CD4-positive, CD25-positive, alpha-beta regulatory T cell (primary cell): Measurements from ENCODE around the gene SEMA5B. TPM values are rescaled to one million over a fixed set of nuclear protein-coding genes. Genes with fewer than 3 reads are reported as not detected.

Source experiments
- ATAC-seq, 2 donors: fragments of 150-1000 bp; cut with Tn5 transposase; one replicate each; pipeline ENCODE4 v1.10.0; 2021; ENCODE audit warnings: low read depth in 2 of 2, moderate number of reproducible peaks in 2 of 2, moderate library complexity in 1 of 2
- DNase-seq, 3 donors: peaks; one replicate each; pipeline versions ENCODE4 v3.0.0 to v3.0.0-alpha.2; 2012 to 2022; ENCODE audit warnings: mixed read lengths in 1 of 3
- H3K27ac ChIP-seq: one replicate; pipeline ENCODE4 v1.7.0; 2013; ENCODE audit warnings: mild to moderate bottlenecking, low read length; ENCODE audit not compliant: insufficient read depth, poor library complexity, severe bottlenecking
- H3K27me3 ChIP-seq: one replicate; pipeline ENCODE4 v1.7.0; 2013; ENCODE audit warnings: low read length; ENCODE audit not compliant: control insufficient read depth, insufficient read depth
- H3K36me3 ChIP-seq: one replicate; pipeline ENCODE4 v1.7.0; 2013; ENCODE audit warnings: mild to moderate bottlenecking, low read length, moderate library complexity; ENCODE audit not compliant: control insufficient read depth, insufficient read depth
- H3K4me1 ChIP-seq: 2 replicates; pipeline ENCODE4 v1.7.0; 2013; ENCODE audit warnings: mild to moderate bottlenecking, low read length; ENCODE audit not compliant: insufficient read depth, control insufficient read depth, poor library complexity, severe bottlenecking
- H3K4me3 ChIP-seq: one replicate; pipeline ENCODE4 v1.7.0; 2013; ENCODE audit warnings: low read depth, mild to moderate bottlenecking, low read length, moderate library complexity
- H3K9me3 ChIP-seq, 2 experiments: 1 replicate in 1 of 2; 2 replicates in 1 of 2; pipeline ENCODE4 v1.7.0; 2013; ENCODE audit warnings: low read length in 2 of 2, mild to moderate bottlenecking in 1 of 2, moderate library complexity in 1 of 2; ENCODE audit not compliant: control insufficient read depth in 2 of 2
- H3K27ac Mint-ChIP-seq, 3 donors: one replicate each; pipeline ENCODE4 v1.8.0; 2020 to 2022; ENCODE audit warnings: mild to moderate bottlenecking in 3 of 3, mixed read lengths in 3 of 3, moderate library complexity in 2 of 3
- H3K27me3 Mint-ChIP-seq: one replicate; pipeline ENCODE4 v1.8.0; 2022; ENCODE audit warnings: mild to moderate bottlenecking, mixed read lengths
- H3K36me3 Mint-ChIP-seq: one replicate; pipeline ENCODE4 v1.8.0; 2020; ENCODE audit warnings: mixed read lengths
- H3K4me1 Mint-ChIP-seq, 4 donors: one replicate each; pipeline ENCODE4 v1.8.0; 2020 to 2022; ENCODE audit warnings: mixed read lengths in 4 of 4, mild to moderate bottlenecking in 1 of 4
- H3K4me3 Mint-ChIP-seq, 4 donors: one replicate each; pipeline ENCODE4 v1.8.0; 2020 to 2022; ENCODE audit warnings: mild to moderate bottlenecking in 4 of 4, mixed read lengths in 4 of 4, moderate library complexity in 3 of 4
- H3K9me3 Mint-ChIP-seq, 7 donors: one replicate each; pipeline ENCODE4 v1.8.0; 2020 to 2022; ENCODE audit warnings: mixed read lengths in 7 of 7, mild to moderate bottlenecking in 3 of 7, moderate library complexity in 2 of 7
- polyA plus RNA-seq, 4 donors: library from polyadenylated mRNA; unstranded; fragments of 300-500 nt; fragmentation: Illumina TruSeq; gene quantifications; one replicate each; pipeline ENCODE4 v1.2.3, GENCODE V29; 2021
- total RNA-seq: library from RNA; stranded (reverse); gene quantifications from one replicate; pipeline ENCODE4 v1.2.3, GENCODE V29; 2022

The SEMA5B gene
- total and polyA plus RNA-seq, 5 donors from 2014 or later, result 0.50 TPM; not detected in 4

- Histone ChIP-seq H3K4me3 (no peak overlapping the region), H3K4me1 (peaks cover 14% of the 10 kb centered on the region), H3K27me3 (peaks cover 8% of the 10 kb centered on the region), H3K36me3 (no peaks in the 10 kb centered on the region), H3K27ac (no peak overlapping the region), H3K9me3 (no peaks in the 10 kb centered on the region)
- ATAC-seq (no peak), DNase-seq (no peak)
- Mint-ChIP-seq H3K4me1 (peaks cover 0 to 20% (median 6%) of the 10 kb centered on the region in 4 donors), H3K4me3 (no peak overlapping the region), H3K27ac (no peak overlapping the region), H3K27me3 (peaks cover 22% of the 10 kb centered on the region), H3K9me3 (no peaks in the 10 kb centered on the region), H3K36me3 (no peaks in the 10 kb centered on the region)
Observed at GRCh38 chr3:123071146-123071545, 43.6 kb upstream of the SEMA5B start.

DNA sequence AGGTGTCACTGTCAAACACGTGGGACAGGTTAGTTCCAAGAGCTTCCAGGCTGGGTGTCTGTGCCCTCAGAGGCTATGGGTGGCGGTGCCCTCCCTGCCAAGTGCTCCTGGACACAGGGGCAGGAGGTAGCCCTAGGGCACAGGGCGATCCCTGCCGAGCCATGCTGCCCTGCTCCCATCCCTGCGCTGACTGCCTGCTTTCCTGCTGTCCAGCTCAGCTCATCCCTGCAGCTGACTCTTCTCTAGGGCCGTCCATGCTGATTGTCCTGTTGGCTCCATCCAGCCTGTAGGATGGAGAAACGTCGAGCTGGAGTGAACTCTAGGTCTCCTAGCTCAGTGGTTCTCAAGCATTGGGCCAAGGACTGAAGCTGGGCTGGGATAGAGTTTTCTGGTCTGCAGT lies 42.9 kb upstream of the SEMA5B start:
- no peak for ATAC-seq

DNA sequence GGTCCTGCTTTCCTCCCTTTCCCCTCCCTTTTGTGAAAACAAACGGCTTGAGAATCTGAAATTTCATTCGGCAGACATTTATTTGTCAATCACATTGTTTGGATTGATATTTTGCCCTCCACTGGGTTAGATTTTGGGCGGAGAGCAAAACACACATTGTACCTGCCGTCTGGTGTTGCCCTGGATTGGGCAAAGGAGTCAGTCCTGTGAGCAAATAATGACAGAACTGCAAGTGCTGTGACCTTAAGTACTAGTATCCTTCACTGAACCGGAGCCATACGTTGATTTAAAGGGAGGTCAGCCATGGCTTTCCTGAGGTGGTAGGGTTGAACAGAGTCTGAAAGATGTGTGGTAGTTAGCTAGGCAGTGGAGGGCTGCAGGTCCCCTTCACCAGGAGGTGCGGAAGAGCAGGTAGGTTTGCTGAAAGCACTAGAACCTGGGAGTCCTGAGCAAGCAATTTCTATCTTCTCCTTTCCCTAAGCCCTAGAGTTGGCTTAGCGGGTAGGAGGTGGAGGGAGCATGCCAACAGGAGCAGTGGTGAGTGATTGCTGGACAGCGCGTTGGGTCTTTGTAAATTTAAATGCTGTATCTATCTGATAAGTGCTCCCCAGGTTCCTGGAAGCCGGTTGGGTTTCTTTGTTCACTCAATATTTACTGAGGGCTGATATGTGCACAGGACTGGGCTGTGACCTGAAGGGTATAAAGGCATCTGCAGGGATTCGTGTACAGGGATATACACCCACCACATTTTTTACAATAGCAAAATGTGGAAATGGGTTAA lies 41.2 kb upstream of the SEMA5B start:
- peaks cover 39% of the 10 kb centered on the region for H3K27me3 Mint-ChIP-seq
- DNase-seq, result no peak
- peaks cover 0 to 17% (median 6%) of the 10 kb centered on the region in 4 donors for H3K4me1 Mint-ChIP-seq
- no peak for ATAC-seq
- Histone ChIP-seq H3K27me3 (peaks cover 8% of the 10 kb centered on the region), H3K36me3 (no peaks in the 10 kb centered on the region), H3K4me3 (no peak overlapping the region), H3K4me1 (peaks cover 14% of the 10 kb centered on the region), H3K9me3 (no peaks in the 10 kb centered on the region), H3K27ac (no peak overlapping the region)
- no peaks in the 10 kb centered on the region for H3K36me3 Mint-ChIP-seq
- H3K9me3 Mint-ChIP-seq, result peaks cover 0 to 2% (median 0%) of the 10 kb centered on the region in 7 donors
- H3K27ac Mint-ChIP-seq, result no peak overlapping the region
- peak overlapping the region; percentile 15 to 76 (median 48) for H3K4me3 Mint-ChIP-seq

More for the DNA sequence above, 42.9 kb upstream of the SEMA5B start:
- Mint-ChIP-seq H3K4me1 (peaks cover 0 to 17% (median 6%) of the 10 kb centered on the region in 4 donors), H3K4me3 (no peak overlapping the region), H3K36me3 (no peaks in the 10 kb centered on the region), H3K27me3 (peaks cover 25% of the 10 kb centered on the region), H3K9me3 (no peaks in the 10 kb centered on the region), H3K27ac (no peak overlapping the region)
- H3K4me3 ChIP-seq, result no peak overlapping the region
- H3K4me1 ChIP-seq, result peaks cover 14% of the 10 kb centered on the region
- no peaks in the 10 kb centered on the region for H3K36me3 ChIP-seq
- H3K27me3 ChIP-seq, result peaks cover 8% of the 10 kb centered on the region
- H3K9me3 ChIP-seq, result no peaks in the 10 kb centered on the region
- no peak for DNase-seq
- no peak overlapping the region for H3K27ac ChIP-seq

DNA sequence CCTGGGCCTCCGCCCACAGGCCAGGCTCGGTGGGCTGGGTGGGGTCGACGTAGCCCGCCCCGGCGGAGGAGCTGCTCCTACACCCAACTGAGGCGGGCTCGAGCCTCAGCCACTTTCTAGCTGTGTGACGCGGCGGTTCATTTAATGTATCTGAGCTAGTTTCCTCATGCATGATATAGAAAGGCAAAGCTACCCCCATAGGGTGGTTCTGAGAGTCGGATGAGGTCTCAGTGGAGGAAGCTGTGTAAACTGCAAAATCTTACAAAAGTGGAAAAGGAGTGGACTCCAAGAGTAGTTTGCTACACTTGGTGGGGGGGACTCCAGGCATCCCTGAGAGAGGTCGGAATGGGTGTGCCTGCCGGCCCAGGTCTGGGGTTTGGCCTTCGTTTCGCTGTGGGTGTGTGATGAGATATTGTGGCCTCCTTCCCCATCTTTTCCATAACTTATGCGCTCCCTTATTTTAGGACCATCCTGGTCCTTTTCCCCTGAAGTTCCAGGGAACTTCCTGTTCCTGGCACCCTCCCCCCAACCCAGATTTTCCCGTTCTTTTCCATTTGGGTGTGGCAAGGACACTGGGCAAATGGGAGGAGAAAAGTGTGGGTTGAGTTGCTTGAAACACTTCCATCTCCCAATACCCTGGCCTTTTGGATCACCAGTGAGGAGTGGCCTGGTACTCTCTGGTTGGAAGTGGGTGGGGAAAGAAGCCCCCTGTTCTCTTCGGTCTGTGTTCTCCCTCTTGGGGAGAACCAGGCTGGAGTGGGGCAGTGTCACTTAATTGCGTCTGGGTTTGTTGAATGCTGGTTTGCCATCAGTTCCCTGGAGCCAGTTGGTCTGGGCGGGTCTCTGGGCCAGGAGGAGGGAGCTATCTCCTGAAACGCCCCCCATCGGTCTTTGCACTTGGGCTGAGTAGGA lies 40.4 kb upstream of the SEMA5B start:
- Mint-ChIP-seq H3K4me1 (peaks cover 0 to 17% (median 6%) of the 10 kb centered on the region in 4 donors), H3K27me3 (peaks cover 47% of the 10 kb centered on the region), H3K4me3 (peak overlapping the region; percentile 65 to 81 (median 78)), H3K27ac (no peak overlapping the region), H3K36me3 (no peaks in the 10 kb centered on the region), H3K9me3 (peaks cover 0 to 2% (median 0%) of the 10 kb centered on the region in 7 donors)
- Histone ChIP-seq H3K9me3 (no peaks in the 10 kb centered on the region), H3K27ac (no peak overlapping the region), H3K27me3 (peaks cover 8% of the 10 kb centered on the region), H3K36me3 (no peaks in the 10 kb centered on the region), H3K4me1 (peaks cover 14% of the 10 kb centered on the region), H3K4me3 (peak overlapping the region; percentile 44)
- ATAC-seq (peak; percentile 21 to 36), DNase-seq (peak in 2 of 3 donors; percentile 4 to 42)

- H3K4me3 ChIP-seq, result peak within 1 kb of the TSS; percentile 44
- Mint-ChIP-seq H3K27me3 (peaks cover 50% of the 10 kb centered on the region), H3K36me3 (no peaks in the 10 kb centered on the region)
Observed at GRCh38 chr3:123066896-123067688, 39.5 kb upstream of the SEMA5B start, which contains the start of gene PDIA5. Gene PDIA5 (plus strand): TSS chr3:123067025. CDS start chr3:123067165, 140 bp downstream.

DNA sequence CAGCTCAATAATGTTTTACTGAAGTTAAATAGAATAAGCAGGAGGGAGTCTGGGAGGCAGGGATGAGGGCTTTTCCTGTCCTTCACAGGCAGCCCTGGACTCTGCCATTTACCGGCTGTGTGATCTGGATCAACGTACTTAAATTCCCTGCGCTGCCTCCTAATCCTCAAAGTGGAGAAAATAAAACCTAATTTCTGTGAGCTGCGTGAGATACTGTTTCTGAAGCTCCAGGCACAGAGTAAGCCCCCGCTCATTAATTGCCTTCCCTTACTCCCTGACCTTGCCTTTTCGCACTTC lies 39.0 kb upstream of the SEMA5B start:
- Histone ChIP-seq H3K27me3 (peaks cover 8% of the 10 kb centered on the region), H3K4me1 (peaks cover 14% of the 10 kb centered on the region), H3K4me3 (no peak overlapping the region), H3K36me3 (no peaks in the 10 kb centered on the region), H3K27ac (no peak overlapping the region), H3K9me3 (no peaks in the 10 kb centered on the region)
- peak overlapping the region in 1 of 3 donors; percentile 23 for H3K27ac Mint-ChIP-seq
- H3K4me1 Mint-ChIP-seq, result peaks cover 0 to 17% (median 5%) of the 10 kb centered on the region in 4 donors
- peaks cover 52% of the 10 kb centered on the region for H3K27me3 Mint-ChIP-seq
- H3K4me3 Mint-ChIP-seq, result peak overlapping the region; percentile 76 to 92 (median 80)
- no peak for DNase-seq
- no peaks in the 10 kb centered on the region for H3K36me3 Mint-ChIP-seq
- H3K9me3 Mint-ChIP-seq, result peaks cover 0 to 2% (median 0%) of the 10 kb centered on the region in 7 donors
- ATAC-seq, result no peak

More at GRCh38 chr3:123066896-123067688, 39.5 kb upstream of the SEMA5B start, which contains the start of gene PDIA5:
- Mint-ChIP-seq H3K27ac (peak within 1 kb of the TSS in 1 of 3 donors; percentile 23), H3K4me3 (peak within 1 kb of the TSS; percentile 76 to 92 (median 80)), H3K9me3 (peaks cover 0 to 2% (median 0%) of the 10 kb centered on the region in 7 donors), H3K4me1 (peaks cover 0 to 17% (median 5%) of the 10 kb centered on the region in 4 donors)
- peak; percentile 22 to 39 for ATAC-seq
- H3K27me3 ChIP-seq, result peaks cover 8% of the 10 kb centered on the region
- DNase-seq, result peak in 2 of 3 donors; percentile 9 to 64
- H3K27ac ChIP-seq, result no peak within 1 kb of the TSS
- no peaks in the 10 kb centered on the region for H3K36me3 ChIP-seq
- H3K9me3 ChIP-seq, result no peaks in the 10 kb centered on the region
- peaks cover 14% of the 10 kb centered on the region for H3K4me1 ChIP-seq

DNA sequence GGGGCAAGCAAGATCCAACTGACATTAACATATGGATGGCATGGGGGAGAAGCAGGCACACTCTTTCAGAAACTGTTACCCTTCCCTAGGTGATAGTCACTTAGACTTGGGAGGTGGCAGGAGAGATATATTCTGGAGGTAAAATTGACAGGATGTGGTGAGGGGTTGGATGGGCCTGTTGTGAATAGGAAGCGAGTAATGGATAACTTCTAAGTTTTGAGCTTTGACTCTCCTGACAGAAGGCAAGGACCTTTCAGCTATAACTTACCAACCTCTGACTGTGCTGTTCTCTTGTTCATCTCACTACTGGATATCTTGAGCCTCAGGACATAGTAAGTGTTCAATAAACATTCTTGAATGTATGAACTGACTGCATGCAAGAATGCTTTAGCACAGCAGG lies 37.4 kb upstream of the SEMA5B start:
- no peaks in the 10 kb centered on the region for H3K36me3 ChIP-seq
- Mint-ChIP-seq H3K9me3 (peaks cover 0 to 2% (median 0%) of the 10 kb centered on the region in 7 donors), H3K4me3 (peak overlapping the region in 1 of 4 donors; percentile 33), H3K4me1 (peaks cover 0 to 17% (median 5%) of the 10 kb centered on the region in 4 donors), H3K27me3 (peaks cover 54% of the 10 kb centered on the region), H3K36me3 (no peaks in the 10 kb centered on the region), H3K27ac (no peak overlapping the region)
- DNase-seq (peak in 1 of 3 donors; percentile 49), ATAC-seq (peak in 1 of 2 donors; percentile 15)
- H3K27ac ChIP-seq, result no peak overlapping the region
- peaks cover 14% of the 10 kb centered on the region for H3K4me1 ChIP-seq
- no peak overlapping the region for H3K4me3 ChIP-seq
- H3K9me3 ChIP-seq, result no peaks in the 10 kb centered on the region
- peaks cover 8% of the 10 kb centered on the region for H3K27me3 ChIP-seq
